ENCODE data around the gene ABHD13. TPM values are rescaled to one million over a fixed set of nuclear protein-coding genes. Genes with fewer than 3 reads are reported as not detected.
"Not testable (repeated sequence)": the region's sequence is repeated elsewhere in the genome, so short reads cannot be mapped to it uniquely, and the experiment has no call there.

The ABHD13 gene
- total and polyA plus RNA-seq, 7 experiments from 2014 or later, result 7.9 to 19.8 (median 11.6) TPM

DNA sequence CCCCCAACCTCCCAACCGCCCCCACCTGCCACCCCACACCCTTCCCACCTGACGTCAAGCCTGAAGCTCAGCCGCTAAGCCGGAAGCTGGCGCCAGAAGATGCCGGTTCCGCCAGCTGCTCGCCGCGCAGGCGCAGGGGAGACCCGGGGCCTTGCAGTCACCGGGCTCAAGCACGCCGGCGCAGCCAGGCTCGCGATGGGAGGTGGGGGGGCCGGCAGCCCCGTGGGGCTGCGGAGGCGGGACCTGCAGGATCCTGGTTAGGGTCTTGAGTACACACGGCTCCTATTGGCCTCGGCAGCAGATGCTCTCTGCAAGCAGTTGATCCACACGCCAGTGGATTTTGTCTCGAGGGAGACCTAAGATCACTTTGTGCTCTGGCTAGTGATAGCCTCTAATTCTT is 2.8 kb upstream of the ABHD13 start, which contains the start of gene LIG4:
Gene LIG4, minus strand, starts transcription at position 101 of the 400 bp plus-strand sequence. CDS start 4,268 bp downstream, outside the sequence.
- Histone ChIP-seq H3K36me3 (ENCODE audit: control insufficient read depth in 2 of 3, insufficient read depth in 3 of 3, low read length in 3 of 3) (peaks cover 0 to 14% (median 0%) of the 10 kb centered on the region in 3 experiments), H3K9me3 (ENCODE audit: control insufficient read depth in 2 of 3, low read length in 3 of 3) (peaks cover 0 to 5% (median 0%) of the 10 kb centered on the region in 3 experiments), H3K27ac (ENCODE audit: low read depth, low read length) (peak within 1 kb of the TSS; percentile 58), H3K4me3 (ENCODE audit: low read length) (peak within 1 kb of the TSS; percentile 85), H3K27me3 (ENCODE audit: control insufficient read depth in 2 of 2, insufficient read depth in 2 of 2, low read length in 2 of 2) (no peaks in the 10 kb centered on the region), H3K4me1 (ENCODE audit: control insufficient read depth in 2 of 2, insufficient read depth in 2 of 2, low read length in 2 of 2) (peaks cover 33 to 44% of the 10 kb centered on the region in 2 donors)
- H3K4me1 Mint-ChIP-seq, result peaks cover 14 to 60% (median 54%) of the 10 kb centered on the region in 7 donors
- H3K4me3 Mint-ChIP-seq, result peak within 1 kb of the TSS; percentile 75 to 98 (median 95)
- ATAC-seq, result peak; percentile 78
- peaks cover 0 to 28% (median 4%) of the 10 kb centered on the region in 11 donors for H3K9me3 Mint-ChIP-seq
- H3K36me3 Mint-ChIP-seq, result peaks cover 0 to 21% (median 17%) of the 10 kb centered on the region in 5 donors
- intact Hi-C loops (cut with micrococcal nuclease), result loop anchor here (1.0 to 10.0 kb wide), 6 partner anchors 39 to 1681 kb away; partner anchors contain the start of genes EFNB2 (in 1 of the 2) and IRS2 (in 1 of the 2)
- POLR2A ChIA-PET, result interaction anchor here (0.7 kb wide), 1 partner anchor 113 kb away, joined by 3 read pairs; no protein-coding TSS in a partner anchor
- CTCF ChIA-PET, result interaction anchor here (0.6 kb wide), 1 partner anchor 731 kb away, joined by 3 read pairs; no protein-coding TSS in a partner anchor
- peak within 1 kb of the TSS; percentile 77 to 97 (median 90) for H3K27ac Mint-ChIP-seq
- peaks cover 0 to 4% (median 0%) of the 10 kb centered on the region in 5 donors for H3K27me3 Mint-ChIP-seq
- peak; percentile 84 to 96 (median 92) for DNase-seq

DNA sequence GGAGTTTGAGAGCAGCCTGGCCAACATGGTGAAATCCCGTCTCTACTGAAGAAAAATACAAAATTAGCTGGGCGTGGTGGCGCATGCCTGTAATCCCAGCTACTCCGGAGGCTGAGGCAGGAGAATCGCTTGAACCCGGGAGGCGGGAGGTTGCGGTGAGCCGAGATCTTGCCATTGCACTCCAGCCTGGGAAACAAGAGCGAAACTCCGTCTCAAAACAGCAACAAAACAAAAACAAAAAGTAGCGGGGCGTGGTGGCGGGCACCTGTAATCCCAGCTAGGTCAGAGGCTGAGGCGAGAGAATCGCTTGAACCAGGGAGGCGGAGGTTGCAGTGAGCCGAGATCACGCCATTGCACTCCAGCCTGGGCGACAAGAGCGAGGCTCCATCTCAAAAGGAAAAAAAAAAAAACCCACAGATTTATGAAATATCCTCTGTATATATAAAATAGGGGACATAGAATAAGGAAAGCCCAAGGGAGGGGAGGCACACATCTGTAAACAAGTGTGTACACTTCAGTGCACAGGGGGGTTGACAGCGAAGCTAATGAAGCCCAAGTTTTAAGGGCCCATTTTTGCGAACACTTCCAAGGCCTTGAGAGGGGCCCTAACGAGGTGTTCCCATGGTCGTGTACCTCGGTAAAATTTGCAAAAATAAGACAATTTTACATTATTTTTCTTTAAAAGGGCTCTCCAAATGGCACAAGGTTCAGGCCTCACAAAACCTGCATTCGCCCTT is 717 bp upstream of the ABHD13 start:
- Histone ChIP-seq H3K4me1 (ENCODE audit: control insufficient read depth in 2 of 2, insufficient read depth in 2 of 2, low read length in 2 of 2) (peaks cover 34 to 50% of the 10 kb centered on the region in 2 donors), H3K27ac (ENCODE audit: low read depth, low read length) (peak overlapping the region; percentile 79), H3K4me3 (ENCODE audit: low read length) (peak overlapping the region; percentile 98)
- CTCF ChIA-PET, result interaction anchor here (0.7 kb wide), 1 partner anchor 10 kb away, joined by 4 read pairs; no protein-coding TSS in a partner anchor
- peaks cover 0 to 15% (median 0%) of the 10 kb centered on the region in 11 donors for H3K9me3 Mint-ChIP-seq
- peak overlapping the region; percentile 95 to 98 (median 96) for H3K27ac Mint-ChIP-seq
- H3K27me3 ChIP-seq (ENCODE audit: control insufficient read depth in 2 of 2, insufficient read depth in 2 of 2, low read length in 2 of 2); H3K36me3 Mint-ChIP-seq; H3K9me3 ChIP-seq (ENCODE audit: control insufficient read depth in 2 of 3, low read length in 3 of 3); H3K27me3 Mint-ChIP-seq; DNase-seq; ATAC-seq; H3K36me3 ChIP-seq (ENCODE audit: control insufficient read depth in 2 of 3, insufficient read depth in 3 of 3, low read length in 3 of 3): not testable (repeated sequence)
- peaks cover 16 to 76% (median 64%) of the 10 kb centered on the region in 7 donors for H3K4me1 Mint-ChIP-seq
- peak overlapping the region; percentile 92 to 98 (median 96) for H3K4me3 Mint-ChIP-seq
- POLR2A ChIA-PET, result interaction anchor here (0.9 to 2.0 kb wide), 6 partner anchors 41 to 1568 kb away, joined by 3 to 12 read pairs (median 4); partner anchors contain the start of gene TNFSF13B
- intact Hi-C loops (cut with micrococcal nuclease), result loop anchor here (1.0 to 10.0 kb wide), 8 partner anchors 10 to 1683 kb away; partner anchors contain the start of genes ARGLU1 (in 1 of the 2), EFNB2 (in 1 of the 2), IRS2 (in 1 of the 2) and TNFSF13B (in 1 of the 2)

DNA sequence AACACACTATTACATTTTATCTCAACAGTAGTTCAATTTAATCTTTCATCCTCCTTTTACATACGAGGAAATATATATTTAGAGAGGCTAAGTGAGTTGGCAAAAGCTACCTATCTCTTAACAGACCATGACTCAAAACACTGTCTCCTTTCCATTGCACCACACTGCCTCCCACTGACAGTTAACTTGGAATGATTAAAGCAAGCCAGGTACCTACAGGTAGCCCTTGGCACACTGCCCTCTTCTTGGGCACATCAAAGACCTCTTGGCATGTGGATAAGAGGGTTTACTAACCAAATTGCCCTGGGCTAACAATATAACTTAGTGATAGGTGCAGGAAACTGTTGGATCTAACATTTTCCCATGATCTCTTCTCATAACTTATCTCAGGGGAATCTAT is 1.8 kb downstream of the ABHD13 start:
- peaks cover 24 to 85% (median 76%) of the 10 kb centered on the region in 7 donors for H3K4me1 Mint-ChIP-seq
- intact Hi-C loops (cut with micrococcal nuclease), result loop anchor here (1.0 kb wide), 2 partner anchors 44 to 50 kb away; no protein-coding TSS in a partner anchor

DNA sequence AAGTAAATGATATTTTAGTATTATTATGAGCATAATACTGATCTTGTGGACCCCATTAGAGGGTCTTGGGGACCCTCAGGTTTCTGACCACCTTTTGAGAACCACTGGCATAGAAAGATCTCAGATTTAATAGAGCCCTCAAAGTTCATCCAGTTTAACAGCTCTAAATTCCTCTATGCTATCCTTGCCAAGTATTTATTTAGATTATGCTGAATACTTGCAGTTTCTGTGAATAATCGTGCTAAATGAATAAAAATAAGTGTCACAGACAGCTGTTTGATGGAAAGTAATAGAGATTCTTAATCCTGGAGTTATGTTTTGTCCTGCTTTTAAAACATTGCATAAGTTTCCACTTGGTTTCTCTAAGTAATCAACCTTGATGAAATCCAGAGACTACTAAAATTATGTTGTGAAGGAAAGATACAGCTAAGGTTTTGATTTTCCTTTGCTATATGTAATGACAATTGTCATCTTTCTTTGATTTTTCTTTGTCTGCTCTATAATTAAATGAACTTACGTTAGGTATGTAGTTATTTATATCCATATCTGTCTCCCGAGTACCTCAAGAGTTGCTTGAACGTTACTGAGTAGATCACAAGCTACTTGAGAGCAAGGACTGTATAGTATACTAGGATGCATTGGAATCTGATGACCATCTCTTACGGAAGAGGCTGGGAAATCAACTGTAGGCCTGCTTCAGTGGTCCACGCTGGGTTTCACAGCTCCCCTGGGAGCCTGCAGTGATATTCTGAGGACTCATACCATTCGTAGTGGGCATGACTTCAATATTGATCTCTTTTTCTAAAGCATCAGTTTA is 5.7 kb downstream of the ABHD13 start:
- Mint-ChIP-seq H3K4me1 (peaks cover 36 to 93% (median 88%) of the 10 kb centered on the region in 7 donors), H3K4me3 (peak overlapping the region in 3 of 10 donors; percentile 10 to 42 (median 12)), H3K36me3 (no peaks in the 10 kb centered on the region), H3K27ac (peak overlapping the region in 5 of 9 donors; percentile 1 to 40 (median 21)), H3K9me3 (no peaks in the 10 kb centered on the region), H3K27me3 (no peaks in the 10 kb centered on the region)
- Histone ChIP-seq H3K4me3 (ENCODE audit: low read length) (no peak overlapping the region), H3K9me3 (ENCODE audit: control insufficient read depth in 2 of 3, low read length in 3 of 3) (no peaks in the 10 kb centered on the region), H3K27me3 (ENCODE audit: control insufficient read depth in 2 of 2, insufficient read depth in 2 of 2, low read length in 2 of 2) (no peaks in the 10 kb centered on the region), H3K36me3 (ENCODE audit: control insufficient read depth in 2 of 3, insufficient read depth in 3 of 3, low read length in 3 of 3) (no peaks in the 10 kb centered on the region), H3K27ac (ENCODE audit: low read depth, low read length) (no peak overlapping the region), H3K4me1 (ENCODE audit: control insufficient read depth in 2 of 2, insufficient read depth in 2 of 2, low read length in 2 of 2) (peaks cover 29 to 38% of the 10 kb centered on the region in 2 donors)
- no peak for DNase-seq
- ChIA-PET POLR2A (interaction anchor here (1.0 to 1.3 kb wide), 2 partner anchors 46 to 1538 kb away, joined by 3 read pairs; no protein-coding TSS in a partner anchor), CTCF (interaction anchor here (1.0 to 1.2 kb wide), 3 partner anchors 10 to 672 kb away, joined by 3 to 5 read pairs (median 3); no protein-coding TSS in a partner anchor)
- no peak for ATAC-seq
- intact Hi-C loops (cut with micrococcal nuclease), result no loop called here

More for the DNA sequence above, 1.8 kb downstream of the ABHD13 start:
- Histone ChIP-seq H3K4me1 (ENCODE audit: control insufficient read depth in 2 of 2, insufficient read depth in 2 of 2, low read length in 2 of 2) (peaks cover 36 to 48% of the 10 kb centered on the region in 2 donors), H3K27ac (ENCODE audit: low read depth, low read length) (peak overlapping the region; percentile 79), H3K4me3 (ENCODE audit: low read length) (peak overlapping the region; percentile 98), H3K36me3 (ENCODE audit: control insufficient read depth in 2 of 3, insufficient read depth in 3 of 3, low read length in 3 of 3) (peaks cover 0 to 8% (median 0%) of the 10 kb centered on the region in 3 experiments), H3K9me3 (ENCODE audit: control insufficient read depth in 2 of 3, low read length in 3 of 3) (no peaks in the 10 kb centered on the region), H3K27me3 (ENCODE audit: control insufficient read depth in 2 of 2, insufficient read depth in 2 of 2, low read length in 2 of 2) (no peaks in the 10 kb centered on the region)
- H3K9me3 Mint-ChIP-seq, result peaks cover 0 to 6% (median 0%) of the 10 kb centered on the region in 11 donors
- ChIA-PET POLR2A (no interaction called here), CTCF (no interaction called here)
- H3K27ac Mint-ChIP-seq, result peak overlapping the region; percentile 13 to 98 (median 92)
- ATAC-seq, result no peak
- DNase-seq, result no peak
- peak overlapping the region; percentile 53 to 98 (median 95) for H3K4me3 Mint-ChIP-seq
- peaks cover 0 to 4% (median 0%) of the 10 kb centered on the region in 5 donors for H3K36me3 Mint-ChIP-seq
- H3K27me3 Mint-ChIP-seq, result peaks cover 0 to 4% (median 0%) of the 10 kb centered on the region in 5 donors

DNA sequence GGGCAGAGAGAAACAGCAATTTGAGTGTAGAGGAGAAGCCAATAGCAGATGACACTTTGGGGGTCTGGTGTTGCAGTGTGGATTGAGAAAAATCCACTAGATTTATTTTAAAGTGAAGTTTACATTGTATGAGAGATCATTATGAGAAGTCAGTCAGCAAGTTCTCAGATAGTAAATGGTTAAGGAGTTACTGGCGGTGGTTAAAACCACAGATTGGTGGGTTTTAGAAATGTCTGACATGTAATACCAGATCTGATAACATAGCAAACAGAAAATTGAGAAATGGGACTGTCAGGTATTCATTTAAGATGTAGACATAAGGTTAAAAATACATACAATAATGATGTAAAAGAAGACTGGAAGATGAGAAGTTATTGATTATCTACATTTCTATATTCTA is 7.2 kb downstream of the ABHD13 start:
- H3K36me3 Mint-ChIP-seq, result peaks cover 7 to 14% (median 13%) of the 10 kb centered on the region in 5 donors
- H3K9me3 ChIP-seq (ENCODE audit: control insufficient read depth in 2 of 3, low read length in 3 of 3), result no peaks in the 10 kb centered on the region
- H3K4me1 Mint-ChIP-seq, result peaks cover 33 to 93% (median 88%) of the 10 kb centered on the region in 7 donors
- ChIA-PET CTCF (interaction anchor here (0.7 to 1.2 kb wide), 2 partner anchors 16 to 670 kb away, joined by 3 to 7 read pairs; no protein-coding TSS in a partner anchor), POLR2A (interaction anchor here (1.3 kb wide), 1 partner anchor 45 kb away, joined by 3 read pairs; no protein-coding TSS in a partner anchor)
- no peaks in the 10 kb centered on the region for H3K9me3 Mint-ChIP-seq
- intact Hi-C loops (cut with micrococcal nuclease), result loop anchor here (5.0 kb wide), 4 partner anchors 82 to 737 kb away; no protein-coding TSS in a partner anchor
- peaks cover 0 to 11% (median 0%) of the 10 kb centered on the region in 3 experiments for H3K36me3 ChIP-seq (ENCODE audit: control insufficient read depth in 2 of 3, insufficient read depth in 3 of 3, low read length in 3 of 3)
- ATAC-seq, result peak; percentile 52
- H3K27me3 ChIP-seq (ENCODE audit: control insufficient read depth in 2 of 2, insufficient read depth in 2 of 2, low read length in 2 of 2), result no peaks in the 10 kb centered on the region
- peak overlapping the region in 9 of 10 donors; percentile 1 to 44 (median 26) for H3K4me3 Mint-ChIP-seq
- H3K27ac Mint-ChIP-seq, result peak overlapping the region in 8 of 9 donors; percentile 28 to 82 (median 54)
- no peak overlapping the region for H3K4me3 ChIP-seq (ENCODE audit: low read length)
- DNase-seq, result peak in 3 of 9 donors; percentile 20 to 31 (median 27)
- no peak overlapping the region for H3K27ac ChIP-seq (ENCODE audit: low read depth, low read length)
- H3K27me3 Mint-ChIP-seq, result no peaks in the 10 kb centered on the region
- peaks cover 15 to 24% of the 10 kb centered on the region in 2 donors for H3K4me1 ChIP-seq (ENCODE audit: control insufficient read depth in 2 of 2, insufficient read depth in 2 of 2, low read length in 2 of 2)
